ENCODE measurements around the gene CDRT4. TPM values are rescaled to one million over a fixed set of nuclear protein-coding genes. Genes with fewer than 3 reads are reported as not detected.

The CDRT4 gene
- polyA plus RNA-seq, 1 of the 3 experiments (the other 2 are of a cell fraction), result 4.6 TPM

GRCh38 chr17:15393414-15393813, 74.0 kb downstream of the CDRT4 start (continued):
- no peak for TF ChIP-seq REST (IDR thresholded peaks at IDR 0.05; ENCODE audit: low read depth, low read length)
- TF ChIP-seq GABPA (IDR thresholded peaks at IDR 0.05; ENCODE audit: low read depth), result no peak
- no peak for TF ChIP-seq ELF1 (IDR thresholded peaks at IDR 0.05)

- no peak overlapping the region for H3K4me2 ChIP-seq
- H3K9ac ChIP-seq, result no peak overlapping the region
- H3K27me3 ChIP-seq (ENCODE audit: insufficient read depth), result no peaks in the 10 kb centered on the region
- H3F3A ChIP-seq (replicated peaks; ENCODE audit: insufficient read depth), result peaks cover 6% of the 10 kb centered on the region
- no peaks in the 10 kb centered on the region for H3K9me2 ChIP-seq
- POLR2A ChIA-PET, result no interaction called here
- H3K9me3 ChIP-seq, result no peaks in the 10 kb centered on the region
- DNase-seq, result no peak
- H3K79me2 ChIP-seq (ENCODE audit: insufficient read depth), result no peaks in the 10 kb centered on the region
- no peaks in the 10 kb centered on the region for H3K4me1 ChIP-seq (ENCODE audit: control insufficient read depth in 1 of 2, insufficient read depth in 2 of 2, low read depth in 1 of 2, low read length in 1 of 2)
- WGBS (ENCODE audit: low lambda C conversion rate), result 34% methylated on average over 4 of the region's 5 CpGs
- H3K36me3 ChIP-seq (replicated peaks in 1 of 2; ENCODE audit: control insufficient read depth in 1 of 2, insufficient read depth in 2 of 2, low read length in 1 of 2), result no peaks in the 10 kb centered on the region
- no peak overlapping the region for H3K4me3 ChIP-seq (ENCODE audit: low read depth in 2 of 2, low read length in 1 of 2)
- H3K27ac ChIP-seq (ENCODE audit: low read depth in 2 of 2, low read length in 1 of 2), result no peak overlapping the region
- CTCF ChIA-PET, result no interaction called here
- no peaks in the 10 kb centered on the region for H4K20me1 ChIP-seq (ENCODE audit: insufficient read depth)
- no peak overlapping the region for H2AFZ ChIP-seq (ENCODE audit: low read depth)
- TF ChIP-seq GABPA (IDR thresholded peaks at IDR 0.05; ENCODE audit: low read depth) (no peak), RFX5 (IDR thresholded peaks at IDR 0.05; ENCODE audit: low read length) (no peak), REST (IDR thresholded peaks at IDR 0.05; ENCODE audit: low read depth, low read length) (no peak), EZH2phosphoT487 (IDR thresholded peaks at IDR 0.05; ENCODE audit: borderline replicate concordance, low read depth) (no peak), TAF1 (IDR thresholded peaks at IDR 0.05; ENCODE audit: borderline replicate concordance, low read depth, low read length) (no peak), USF1 (IDR thresholded peaks at IDR 0.05; ENCODE audit: borderline replicate concordance, low read depth) (no peak), CHD2 (IDR thresholded peaks at IDR 0.05; ENCODE audit: low read length, partially characterized antibody) (no peak), IRF3 (IDR thresholded peaks at IDR 0.05; ENCODE audit: low read depth, low read length) (no peak), TEAD4 (IDR thresholded peaks at IDR 0.05; ENCODE audit: borderline replicate concordance, insufficient read depth) (no peak), NFIC (IDR thresholded peaks at IDR 0.05; ENCODE audit: borderline replicate concordance) (peak; percentile 75), TCF12 (IDR thresholded peaks at IDR 0.05) (peak; percentile 62), ELF1 (IDR thresholded peaks at IDR 0.05) (no peak), JUND (IDR thresholded peaks at IDR 0.05) (peak; percentile 65), RXRA (IDR thresholded peaks at IDR 0.05; ENCODE audit: borderline replicate concordance, low read depth) (no peak), RCOR1 (IDR thresholded peaks at IDR 0.05; ENCODE audit: low read length) (no peak), RAD21 (IDR thresholded peaks at IDR 0.05; ENCODE audit: low read length) (no peak), SIN3A (IDR thresholded peaks at IDR 0.05; ENCODE audit: borderline replicate concordance, low read depth, low read length) (no peak), MAX (IDR thresholded peaks at IDR 0.05; ENCODE audit: low read depth) (peak; percentile 59; the same call in 1 of the 2 replicates), NRF1 (IDR thresholded peaks at IDR 0.05; ENCODE audit: low read depth, low read length) (no peak), YY1 (IDR thresholded peaks at IDR 0.05; ENCODE audit: low read depth) (no peak), FOXM1 (IDR thresholded peaks at IDR 0.05; ENCODE audit: low read depth) (no peak), FOXJ3 (CRISPR knock-in tag; IDR thresholded peaks at IDR 0.05) (no peak), SMC3 (IDR thresholded peaks at IDR 0.05; ENCODE audit: low read depth, low read length) (no peak), MXI1 (IDR thresholded peaks at IDR 0.05; ENCODE audit: low read depth, low read length) (no peak), MEF2A (IDR thresholded peaks at IDR 0.05; ENCODE audit: borderline replicate concordance, low read depth) (no peak)
Measured at GRCh38 chr17:15392326-15392741, 75.1 kb downstream of the CDRT4 start.

All from SK-N-SH (cell line).